ENCODE data around the gene CEP112.

Gene CEP112

DNA sequence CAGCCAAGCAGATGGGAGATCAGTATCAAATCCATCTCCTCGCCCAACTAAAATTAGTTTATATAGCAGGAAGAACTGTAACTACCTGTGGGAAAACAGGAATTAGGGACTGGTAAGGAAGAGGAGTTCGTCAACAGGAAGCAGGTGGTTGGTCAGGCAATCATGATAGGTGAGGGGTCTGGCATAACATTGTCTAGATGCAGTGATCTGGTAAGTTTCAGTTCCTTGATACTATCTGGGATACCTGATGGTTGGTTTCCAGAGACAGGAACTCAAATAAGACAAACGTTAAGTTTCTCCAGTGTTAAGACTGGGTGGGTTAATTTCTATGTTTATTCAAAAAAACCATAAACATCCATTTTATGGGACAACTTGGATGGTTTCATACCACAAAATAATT, 53.8 kb downstream of the CEP112 start:
- TF ChIP-seq CTCF (IDR thresholded peaks at IDR 0.05; ENCODE audit: low read depth, low read length): no peak
- no peaks in the 10 kb centered on the region for H3K4me1 ChIP-seq
- no peak for DNase-seq
- H3K27me3 ChIP-seq: peaks cover 25% of the 10 kb centered on the region
- H3K36me3 ChIP-seq: no peaks in the 10 kb centered on the region
- H3K9me3 ChIP-seq: no peaks in the 10 kb centered on the region
- H3K4me3 ChIP-seq (ENCODE audit: low read depth, low read length): no peak overlapping the region

GRCh38 chr17:66135896-66136295, 56.0 kb downstream of the CEP112 start:
- no peak overlapping the region for H3K4me3 ChIP-seq (ENCODE audit: low read depth, low read length)
- H3K9me3 ChIP-seq: no peaks in the 10 kb centered on the region
- no peaks in the 10 kb centered on the region for H3K36me3 ChIP-seq
- DNase-seq: no peak
- H3K27me3 ChIP-seq: peaks cover 10% of the 10 kb centered on the region
- no peak for TF ChIP-seq CTCF (IDR thresholded peaks at IDR 0.05; ENCODE audit: low read depth, low read length)
- H3K4me1 ChIP-seq: no peaks in the 10 kb centered on the region

- no peak overlapping the region for H3K4me3 ChIP-seq (ENCODE audit: low read depth, low read length)
- peaks cover 10% of the 10 kb centered on the region for H3K27me3 ChIP-seq
- H3K36me3 ChIP-seq: no peaks in the 10 kb centered on the region
- no peak for DNase-seq
- H3K9me3 ChIP-seq: no peaks in the 10 kb centered on the region
- no peaks in the 10 kb centered on the region for H3K4me1 ChIP-seq
- TF ChIP-seq CTCF (IDR thresholded peaks at IDR 0.05; ENCODE audit: low read depth, low read length): no peak
Measured at GRCh38 chr17:66135219-66135618, 56.7 kb downstream of the CEP112 start.

DNA sequence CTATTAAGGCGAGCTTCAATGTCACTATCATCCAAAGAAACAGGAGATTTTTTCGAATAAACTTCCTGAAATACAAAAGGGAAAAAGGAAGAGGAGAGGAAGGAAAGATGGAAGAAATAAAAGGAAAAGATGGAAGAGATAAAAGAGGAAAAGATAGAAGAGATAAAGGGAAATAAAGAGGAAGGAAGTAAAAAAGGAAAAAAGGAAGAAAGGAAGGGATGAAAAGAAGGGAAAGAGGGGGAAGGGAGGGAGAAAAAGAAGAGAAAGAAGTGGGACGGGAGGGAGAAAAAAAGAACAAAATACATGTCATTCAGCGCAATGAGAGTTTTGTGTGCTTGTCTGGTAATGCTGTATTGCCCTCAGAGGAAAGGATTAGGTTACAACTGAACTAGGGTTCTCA, 62.2 kb downstream of the CEP112 start:
- no peaks in the 10 kb centered on the region for H3K36me3 ChIP-seq
- TF ChIP-seq CTCF (IDR thresholded peaks at IDR 0.05; ENCODE audit: low read depth, low read length): no peak
- DNase-seq: no peak
- peaks cover 4% of the 10 kb centered on the region; the same call in 1 of the 2 replicates for H3K27me3 ChIP-seq
- no peak overlapping the region for H3K4me3 ChIP-seq (ENCODE audit: low read depth, low read length)
- no peaks in the 10 kb centered on the region for H3K4me1 ChIP-seq
- no peaks in the 10 kb centered on the region for H3K9me3 ChIP-seq

GRCh38 chr17:66126231-66126630, 65.7 kb downstream of the CEP112 start:
- no peak for DNase-seq
- Histone ChIP-seq H3K4me3 (ENCODE audit: low read depth, low read length) (no peak overlapping the region), H3K36me3 (no peaks in the 10 kb centered on the region), H3K27me3 (no peaks in the 10 kb centered on the region), H3K4me1 (no peaks in the 10 kb centered on the region), H3K9me3 (no peaks in the 10 kb centered on the region)
- TF ChIP-seq CTCF (IDR thresholded peaks at IDR 0.05; ENCODE audit: low read depth, low read length): no peak

- H3K9me3 ChIP-seq: no peaks in the 10 kb centered on the region
- no peaks in the 10 kb centered on the region for H3K36me3 ChIP-seq
- DNase-seq: no peak
- H3K4me1 ChIP-seq: no peaks in the 10 kb centered on the region
- no peak for TF ChIP-seq CTCF (IDR thresholded peaks at IDR 0.05; ENCODE audit: low read depth, low read length)
- H3K4me3 ChIP-seq (ENCODE audit: low read depth, low read length): no peak overlapping the region
- no peaks in the 10 kb centered on the region for H3K27me3 ChIP-seq
Measured at GRCh38 chr17:66123163-66123562, 68.8 kb downstream of the CEP112 start.

All from BE2C (cell line).